ENCODE measurements around the gene MCM9. TPM values are rescaled to one million over a fixed set of nuclear protein-coding genes. Genes with fewer than 3 reads are reported as not detected.

The MCM9 gene
- total RNA-seq, 4 donors from 2014 or later = 26.7 to 47.2 (median 35.8) TPM

GRCh38 chr6:118785601-118786000 is 149.4 kb downstream of the MCM9 start:
- intact Hi-C loops (cut with DNase I) = no loop called here

GRCh38 chr6:118784641-118785164 is 150.3 kb downstream of the MCM9 start:
- Histone ChIP-seq H3K4me3 (replicated peaks in 1 of 3) (no peak overlapping the region), H3K9me3 (no peaks in the 10 kb centered on the region), H3K4me1 (no peaks in the 10 kb centered on the region), H3K36me3 (no peaks in the 10 kb centered on the region), H3K27me3 (no peaks in the 10 kb centered on the region), H3K27ac (no peak overlapping the region)
- DNase-seq = no peak
- 70 to 92% methylated on average over 3 to 4 of the region's 5 CpGs for WGBS, 2 donors
- intact Hi-C loops (cut with DNase I) = no loop called here
- TF ChIP-seq CTCF (IDR thresholded peaks at IDR 0.05) (no peak), POLR2A (IDR thresholded peaks at IDR 0.05) (no peak)

More at GRCh38 chr6:118785601-118786000, 149.4 kb downstream of the MCM9 start:
- no peak for DNase-seq
- TF ChIP-seq CTCF (IDR thresholded peaks at IDR 0.05) (no peak), POLR2A (IDR thresholded peaks at IDR 0.05) (no peak)
- H3K4me3 ChIP-seq (replicated peaks in 1 of 3) = no peak overlapping the region
- no peaks in the 10 kb centered on the region for H3K36me3 ChIP-seq
- no peaks in the 10 kb centered on the region for H3K9me3 ChIP-seq
- no peaks in the 10 kb centered on the region for H3K27me3 ChIP-seq
- H3K4me1 ChIP-seq = no peaks in the 10 kb centered on the region
- 95 to 98% methylated on average over 3 of the region's 3 CpGs for WGBS, 2 donors
- no peak overlapping the region for H3K27ac ChIP-seq

- Histone ChIP-seq H3K36me3 (no peaks in the 10 kb centered on the region), H3K27me3 (no peaks in the 10 kb centered on the region), H3K4me1 (no peaks in the 10 kb centered on the region), H3K9me3 (no peaks in the 10 kb centered on the region), H3K27ac (no peak overlapping the region), H3K4me3 (replicated peaks in 1 of 3) (no peak overlapping the region)
- intact Hi-C loops (cut with DNase I) = no loop called here
- TF ChIP-seq CTCF (IDR thresholded peaks at IDR 0.05) (no peak), POLR2A (IDR thresholded peaks at IDR 0.05) (no peak)
- DNase-seq = no peak
- 69 to 76% methylated on average over 5 of the region's 5 CpGs for WGBS, 2 donors
These were observed 150.9 kb downstream of the MCM9 start for GRCh38 chr6:118783931-118784550.

- intact Hi-C loops (cut with DNase I) = no loop called here
- Histone ChIP-seq H3K9me3 (no peaks in the 10 kb centered on the region), H3K27ac (no peak overlapping the region), H3K27me3 (no peaks in the 10 kb centered on the region), H3K4me1 (no peaks in the 10 kb centered on the region), H3K4me3 (replicated peaks in 1 of 3) (no peak overlapping the region), H3K36me3 (no peaks in the 10 kb centered on the region)
- no peak for DNase-seq
- 85 to 86% methylated on average over 3 of the region's 3 CpGs for WGBS, 2 donors
- TF ChIP-seq CTCF (IDR thresholded peaks at IDR 0.05) (no peak), POLR2A (IDR thresholded peaks at IDR 0.05) (no peak)
These were observed 152.3 kb downstream of the MCM9 start for GRCh38 chr6:118782651-118783050.

GRCh38 chr6:118781897-118782296 is 153.1 kb downstream of the MCM9 start:
- Histone ChIP-seq H3K4me1 (no peaks in the 10 kb centered on the region), H3K36me3 (no peaks in the 10 kb centered on the region), H3K27ac (no peak overlapping the region), H3K27me3 (no peaks in the 10 kb centered on the region), H3K9me3 (no peaks in the 10 kb centered on the region), H3K4me3 (replicated peaks in 1 of 3) (no peak overlapping the region)
- intact Hi-C loops (cut with DNase I) = no loop called here
- 87 to 97% methylated on average over 2 of the region's 2 CpGs for whole genome bisulfite sequencing, 2 donors
- TF ChIP-seq POLR2A (IDR thresholded peaks at IDR 0.05) = no peak
- TF ChIP-seq CTCF (IDR thresholded peaks at IDR 0.05) = no peak
- DNase-seq = no peak
